HG03378 (cell line): Measurements from ENCODE around the gene RELCH.
A peak's percentile ranks its signal among the peaks of the same experiment; 100 is the strongest.

Experiments used
- ATAC-seq: cut with Tn5 transposase; IDR thresholded peaks from one replicate; pipeline ENCODE4 v1.9.1; 2021; ENCODE audit warnings: mild to moderate bottlenecking, moderate library complexity; ENCODE audit not compliant: unreplicated experiment

The RELCH gene

DNA sequence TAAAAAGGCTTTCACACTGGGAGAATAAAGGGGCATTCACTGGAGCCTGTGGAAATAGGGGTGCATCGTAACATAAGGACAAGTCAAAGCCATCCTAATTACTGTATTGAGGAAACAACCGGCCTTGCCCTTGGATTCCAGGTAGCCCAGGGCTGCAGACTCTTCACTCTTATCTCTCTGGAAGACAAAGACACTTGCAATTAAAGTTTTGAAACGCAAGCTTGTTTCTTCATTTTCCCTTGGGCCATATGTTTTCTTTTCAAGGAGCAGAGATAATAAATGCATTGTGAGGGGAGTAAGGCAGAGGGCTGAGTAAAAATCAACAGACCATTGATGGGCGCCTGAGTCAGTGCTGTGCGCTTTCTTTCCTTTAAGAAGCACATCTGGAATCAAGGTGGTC is 149.6 kb downstream of the RELCH start:
- ATAC-seq: no peak

DNA sequence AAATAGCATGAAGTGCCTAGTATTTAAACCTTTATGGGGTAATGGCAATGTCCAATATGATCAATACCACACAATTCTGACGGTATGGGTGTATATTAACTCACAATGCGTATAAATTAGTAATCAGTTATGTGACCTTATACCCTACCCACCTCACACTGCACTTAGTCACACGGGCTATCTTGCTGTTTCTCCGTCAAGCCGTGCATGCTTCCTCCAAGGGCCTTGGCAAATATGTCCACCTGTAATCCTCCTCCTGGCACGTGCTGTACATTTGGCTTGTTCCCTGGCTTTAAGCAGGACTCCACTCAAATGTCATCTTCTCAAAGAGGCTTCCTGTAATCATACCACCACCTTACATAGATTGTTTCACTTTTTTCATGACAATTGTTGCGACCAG is 150.3 kb downstream of the RELCH start:
- ATAC-seq: no peak

- no peak for ATAC-seq
These were observed 151.5 kb downstream of the RELCH start for GRCh38 chr18:62338446-62339105.

DNA sequence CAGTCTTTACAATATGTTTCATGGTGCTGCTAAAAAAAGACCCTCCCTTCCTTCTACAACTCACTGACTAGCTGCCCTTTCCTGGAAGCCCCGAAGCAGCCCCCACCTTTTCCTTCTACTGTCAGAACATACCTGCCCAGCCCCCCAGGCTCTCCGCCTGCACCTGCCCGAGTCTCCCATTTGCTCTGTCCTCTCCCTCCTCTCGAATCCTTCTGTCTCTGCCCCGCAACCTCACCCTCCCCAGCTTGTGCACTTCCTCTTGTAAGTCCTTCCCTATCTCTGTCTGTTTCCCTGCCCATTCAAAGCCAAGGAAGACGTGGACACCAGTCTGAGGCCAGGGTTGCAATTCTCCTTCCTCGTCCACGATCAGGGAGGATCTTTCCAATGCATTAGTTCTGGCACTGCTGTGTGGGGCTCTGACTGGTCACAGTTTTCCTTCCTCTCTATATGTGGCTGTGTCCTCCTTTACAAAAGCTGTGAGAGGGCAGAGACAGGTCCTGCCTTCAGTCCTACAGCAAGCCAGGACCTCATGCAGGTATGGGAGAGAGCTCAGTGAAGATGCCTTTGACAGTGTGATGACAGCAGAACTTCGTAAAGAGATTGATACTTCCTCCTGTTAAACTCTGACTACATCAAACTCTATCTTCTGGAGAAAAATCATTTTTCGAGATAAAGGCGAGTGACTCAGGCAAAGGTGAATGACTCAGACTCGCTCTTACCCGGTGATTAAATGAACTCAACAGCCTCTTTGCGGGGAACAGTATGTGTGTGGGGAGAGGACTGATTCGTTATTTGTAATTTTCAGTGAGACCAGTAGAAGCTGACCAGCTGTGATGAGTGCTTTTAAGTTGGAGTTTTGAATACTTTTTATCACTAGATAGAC is 152.3 kb downstream of the RELCH start:
- no peak for ATAC-seq

DNA sequence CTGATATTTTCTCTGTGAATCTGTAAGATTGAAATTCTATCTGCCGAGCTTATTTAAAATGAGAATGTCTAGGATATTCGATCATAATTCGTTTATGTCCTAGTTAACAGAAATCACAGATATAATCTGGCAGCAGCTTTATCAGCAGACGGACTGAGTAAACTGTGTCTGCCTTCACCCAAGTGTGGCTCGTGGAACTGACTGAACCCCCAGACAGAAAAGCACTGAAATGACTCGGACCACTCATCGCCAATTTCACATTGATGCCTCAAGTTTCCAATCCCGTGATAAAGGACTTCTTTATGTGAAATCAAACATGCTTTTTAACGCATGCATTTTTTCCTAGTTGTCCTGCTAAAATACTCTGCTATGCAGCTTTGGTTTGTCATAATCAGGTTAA is 153.9 kb downstream of the RELCH start:
- no peak for ATAC-seq

GRCh38 chr18:62341473-62341872 is 154.4 kb downstream of the RELCH start:
- no peak for ATAC-seq

GRCh38 chr18:62342884-62343283 is 155.8 kb downstream of the RELCH start:
- ATAC-seq: no peak

- ATAC-seq: no peak
These were observed 156.3 kb downstream of the RELCH start for GRCh38 chr18:62343316-62343715.

DNA sequence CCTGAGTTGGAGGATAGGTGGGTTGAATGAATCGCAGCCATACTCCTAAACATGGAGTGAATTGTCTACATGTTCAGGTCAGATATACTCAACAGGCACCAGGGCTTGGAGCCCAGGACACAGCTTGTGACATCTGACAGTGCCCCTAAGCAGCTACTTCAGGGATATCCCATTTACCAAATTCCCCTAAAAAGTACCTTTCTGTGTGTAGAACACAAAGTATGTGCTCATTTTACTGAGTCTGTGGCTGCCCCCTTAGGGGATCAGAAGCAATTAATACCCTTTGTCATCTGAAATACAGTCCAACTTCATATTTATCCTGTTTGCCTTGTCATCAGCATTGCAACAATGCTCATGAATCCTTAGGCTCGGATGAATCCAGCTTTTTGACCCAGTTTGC is 158.9 kb downstream of the RELCH start:
- ATAC-seq: no peak

GRCh38 chr18:62346333-62347088 is 159.5 kb downstream of the RELCH start:
- no peak for ATAC-seq

GRCh38 chr18:62347089-62347506 is 160.0 kb downstream of the RELCH start:
- no peak for ATAC-seq

DNA sequence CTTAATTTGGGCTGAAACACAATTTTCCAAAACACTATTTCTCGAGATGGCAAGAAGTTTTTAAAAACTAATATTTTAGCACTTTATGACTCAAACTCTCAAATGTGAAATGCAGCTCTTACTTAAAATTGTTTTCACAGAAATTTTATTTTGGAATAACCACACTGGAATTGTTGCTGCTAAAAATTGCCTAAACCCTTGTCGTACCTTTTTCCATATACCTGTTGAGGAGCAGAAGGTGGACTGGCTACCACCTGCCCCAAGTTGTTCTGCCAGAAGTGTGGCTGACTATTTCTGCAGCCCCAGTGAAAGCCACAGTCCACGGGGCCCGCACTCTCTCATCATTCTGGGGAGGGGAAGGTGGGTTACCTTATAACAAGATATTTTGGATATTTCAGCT is 161.4 kb downstream of the RELCH start:
- ATAC-seq: no peak

GRCh38 chr18:62353170-62353569 is 166.1 kb downstream of the RELCH start:
- ATAC-seq: no peak

- no peak for ATAC-seq
These were observed 167.1 kb downstream of the RELCH start for GRCh38 chr18:62354151-62354550.

GRCh38 chr18:62357079-62357719 is 170.1 kb downstream of the RELCH start:
- peak; percentile 55 for ATAC-seq
